HG03103 (cell line): ENCODE results near the gene LIX1L.

ENCODE experiments used
- ATAC-seq: cut with Tn5 transposase; IDR thresholded peaks from one replicate; pipeline ENCODE4 v1.9.1; 2021; ENCODE audit warnings: low read depth; ENCODE audit not compliant: unreplicated experiment

Gene LIX1L

DNA sequence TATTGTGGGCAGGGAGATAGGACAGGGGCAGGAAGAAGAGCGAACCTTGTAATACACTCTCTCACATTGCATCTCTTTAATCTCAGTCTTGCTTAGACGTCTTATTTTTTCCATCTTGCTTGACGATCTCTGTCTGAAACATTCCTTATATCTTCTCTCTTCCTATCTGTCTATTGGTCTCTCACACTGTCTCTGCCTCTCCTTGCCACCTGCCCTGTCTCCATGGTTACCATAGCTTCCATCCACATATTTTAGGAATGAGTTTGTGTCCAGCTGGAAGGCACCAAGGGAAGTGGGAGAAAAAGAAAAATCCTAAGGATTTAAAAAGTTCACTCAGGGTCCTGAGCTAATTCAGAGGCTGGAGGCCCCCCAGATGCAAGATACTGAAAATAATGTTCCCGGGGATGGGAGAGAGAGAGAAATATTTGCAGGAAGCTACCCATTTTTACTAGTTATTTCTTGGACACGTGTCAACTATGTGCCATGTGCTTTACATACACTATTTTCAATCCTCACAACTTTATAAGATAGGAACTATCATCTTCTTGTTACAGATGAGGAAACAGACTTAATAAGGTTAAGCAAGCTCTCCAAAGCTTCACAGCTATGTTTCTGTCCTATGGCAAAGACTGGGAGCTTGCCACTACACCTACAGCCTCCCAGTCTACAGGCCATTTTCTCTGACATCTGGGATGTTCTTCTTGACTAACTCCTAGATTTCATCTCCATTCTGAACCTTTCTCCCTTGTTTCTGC is 5.6 kb upstream of the LIX1L start:
- ATAC-seq: no peak

DNA sequence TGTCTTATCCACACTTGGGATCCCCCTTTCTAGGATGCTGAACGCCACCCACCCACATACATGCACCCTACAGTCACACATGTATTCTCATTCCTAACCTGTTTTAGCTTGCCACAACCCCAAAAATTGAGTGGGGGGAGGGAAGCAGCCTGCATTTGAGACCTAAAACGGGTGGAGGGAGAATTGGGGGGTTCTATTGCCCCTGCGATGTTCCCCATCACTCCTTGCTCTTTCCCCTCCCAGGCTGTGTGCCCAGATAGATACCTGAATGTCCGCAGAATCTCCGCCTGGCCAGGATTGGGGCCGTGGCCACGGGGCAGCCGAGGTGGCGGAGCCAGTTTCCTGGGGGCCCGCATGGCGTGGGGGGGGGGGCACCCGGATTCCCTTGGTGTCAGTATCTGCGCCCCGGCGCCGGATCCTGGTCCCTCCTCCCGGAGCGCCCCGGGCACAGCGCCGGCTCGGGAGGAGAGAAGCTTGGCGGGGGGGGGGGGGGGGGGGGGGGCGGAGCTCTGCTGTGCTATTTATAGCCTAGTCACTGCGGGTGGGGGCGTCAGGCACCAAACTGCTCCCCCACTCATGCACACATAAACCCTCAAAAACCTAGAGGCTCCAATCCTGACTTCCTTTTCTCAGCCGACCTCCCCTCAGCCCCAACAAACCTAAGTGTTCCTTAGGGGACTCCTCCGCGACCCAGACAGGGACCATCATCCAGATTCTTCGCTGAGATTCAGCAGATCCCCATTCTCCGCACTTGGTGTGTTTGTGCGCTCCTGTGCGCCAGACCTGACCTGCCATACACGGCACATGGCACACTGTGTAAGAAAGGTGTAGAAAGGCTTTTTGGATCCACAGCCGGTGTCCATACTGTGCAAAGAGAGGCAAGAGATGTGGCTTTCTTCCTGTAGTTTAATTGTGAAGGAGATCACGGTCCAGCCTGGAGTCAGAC is 4.6 kb upstream of the LIX1L start:
- ATAC-seq: no peak

DNA sequence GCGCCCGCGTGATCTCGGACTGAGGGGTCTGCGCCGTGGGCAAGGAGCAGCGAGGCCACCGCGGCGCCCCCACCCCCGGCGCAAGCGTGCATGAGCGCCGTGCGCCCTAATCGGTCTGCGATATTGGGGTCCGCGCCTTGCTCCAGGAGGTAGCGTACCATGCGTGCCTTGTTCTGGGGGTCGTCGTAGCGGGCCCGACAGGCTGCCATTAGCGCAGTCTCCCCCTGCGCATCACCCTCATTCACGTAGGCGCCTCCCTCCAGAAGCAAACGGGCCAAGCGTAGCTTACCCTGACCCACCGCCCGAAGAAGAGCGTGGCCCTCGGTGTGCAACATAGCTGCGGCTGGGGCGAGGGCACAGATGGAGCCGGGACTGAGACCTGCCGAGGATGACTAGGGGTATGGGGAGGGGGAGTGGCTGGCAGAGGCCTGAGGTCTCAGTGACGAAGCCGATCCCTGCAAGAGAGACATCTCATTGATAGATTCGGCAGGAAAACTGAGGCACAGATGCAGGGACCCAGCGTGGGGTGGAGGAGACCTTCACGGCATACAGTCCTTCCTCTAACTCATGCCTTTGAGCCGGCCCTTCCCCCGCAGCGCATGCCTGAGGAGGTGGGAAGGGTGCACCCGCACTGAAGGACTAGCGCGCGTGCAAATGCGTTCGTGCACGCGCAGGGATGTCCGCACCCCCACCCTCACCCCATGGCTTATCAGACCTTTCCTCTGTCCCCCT is 3.8 kb upstream of the LIX1L start:
- no peak for ATAC-seq

DNA sequence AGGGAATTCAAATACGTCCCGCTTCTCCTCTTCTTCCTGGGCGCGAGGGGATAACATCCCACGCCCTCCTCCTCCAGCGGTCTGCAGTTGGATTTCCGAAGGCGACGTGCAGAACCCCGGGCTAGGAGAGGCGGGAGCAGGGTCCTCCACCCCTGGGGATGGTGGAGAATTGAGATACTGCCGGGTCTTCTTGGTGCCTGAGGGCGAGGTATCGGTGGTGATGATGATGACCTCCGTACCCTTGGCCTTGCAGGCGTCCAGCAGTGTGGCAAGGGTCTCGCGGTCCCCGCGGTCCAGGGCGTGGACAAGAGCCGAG is 3.2 kb upstream of the LIX1L start:
- ATAC-seq: no peak

DNA sequence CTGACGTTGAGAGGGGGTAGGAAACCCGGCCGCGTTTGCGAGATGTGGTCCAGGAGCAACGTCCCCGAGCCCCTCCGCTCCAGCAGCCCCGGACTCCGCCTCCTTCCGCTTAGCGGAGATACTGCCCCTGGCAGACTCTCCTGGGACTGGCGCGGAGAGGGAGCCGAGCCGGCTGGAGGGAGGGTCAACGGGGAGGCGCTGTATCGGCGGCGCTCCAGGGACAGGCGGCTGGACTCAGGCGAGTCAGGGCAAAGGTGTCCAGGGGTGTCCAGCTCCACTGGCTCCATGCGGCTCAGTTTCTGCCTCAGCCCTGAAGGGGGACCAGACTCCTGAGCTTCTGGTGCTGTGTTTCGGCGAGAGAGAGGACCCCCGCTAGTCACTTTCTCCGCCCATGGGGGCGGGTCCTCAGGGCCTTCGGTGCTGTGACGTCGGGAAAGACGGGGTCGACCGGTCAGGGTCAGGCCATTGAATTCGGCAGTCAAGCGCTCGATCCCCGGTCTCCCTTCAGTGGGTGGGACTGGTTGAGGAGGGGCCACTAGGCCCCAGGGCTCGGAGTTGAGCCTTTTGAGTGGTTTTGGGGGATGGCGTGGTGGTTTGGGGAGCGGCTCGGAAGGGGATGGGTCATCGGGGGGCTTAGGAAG is 2.8 kb upstream of the LIX1L start:
- no peak for ATAC-seq

DNA sequence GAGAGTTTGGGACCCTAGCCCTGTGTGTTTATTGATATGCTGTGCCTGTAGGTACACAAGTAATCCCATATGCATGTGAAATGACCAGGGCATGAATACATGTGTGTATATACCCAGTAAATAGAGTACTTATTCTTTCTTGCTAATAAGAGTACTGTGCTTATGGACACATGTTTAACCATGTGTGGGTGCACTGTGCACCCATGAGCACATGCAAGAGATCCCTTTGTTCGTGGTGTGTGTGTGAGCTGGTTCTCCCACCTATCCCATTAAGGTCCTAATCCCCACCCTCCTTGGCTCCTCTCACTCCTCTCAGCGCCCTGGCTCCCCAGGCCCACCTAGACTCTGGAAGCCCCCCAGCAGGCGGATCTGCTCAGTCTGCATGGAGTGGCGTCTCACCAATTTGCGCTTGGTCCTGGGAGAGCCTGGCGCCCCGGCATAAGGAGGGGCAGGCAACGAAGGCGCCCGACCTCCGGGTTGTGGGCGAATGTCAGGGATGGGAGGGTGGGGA is 2.2 kb upstream of the LIX1L start:
- ATAC-seq: no peak

DNA sequence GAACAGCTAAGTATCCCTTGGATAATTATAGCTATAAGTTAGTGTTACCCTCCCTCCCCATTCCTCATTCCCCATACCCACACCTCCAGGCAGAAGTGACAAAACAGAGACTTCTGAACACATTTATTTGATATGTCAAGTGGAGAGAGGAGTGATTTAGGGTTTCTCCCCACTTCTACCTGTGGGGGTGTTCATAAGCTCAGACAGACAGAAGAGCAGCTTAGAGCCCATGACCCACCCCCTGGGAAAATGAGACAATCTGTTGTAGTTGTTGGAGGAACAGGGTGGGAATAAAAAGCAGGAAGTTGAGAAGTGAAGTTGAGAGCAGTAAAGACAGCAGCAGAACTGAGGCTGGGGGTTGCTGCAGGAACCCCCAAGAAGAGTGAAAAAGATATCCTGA is 1.5 kb upstream of the LIX1L start:
- ATAC-seq: no peak

DNA sequence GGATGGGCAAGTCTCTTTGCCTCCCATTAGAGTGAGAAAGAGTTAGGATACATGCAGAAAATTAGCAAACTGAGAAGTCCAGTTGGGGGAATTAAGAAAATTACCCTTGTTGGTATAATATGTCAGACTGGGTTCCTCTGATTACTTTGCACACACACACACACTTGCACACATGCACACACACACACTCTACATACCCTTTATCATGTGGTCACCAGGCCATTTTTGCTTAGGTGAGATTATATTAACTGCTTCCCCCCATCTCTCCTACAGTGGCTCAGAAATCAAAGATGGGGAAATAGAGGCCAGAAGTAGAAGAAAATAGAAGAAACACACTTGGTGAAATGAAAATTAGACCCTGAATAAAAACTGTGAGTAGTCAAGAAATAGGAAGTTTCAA is 917 bp upstream of the LIX1L start:
- ATAC-seq: no peak

DNA sequence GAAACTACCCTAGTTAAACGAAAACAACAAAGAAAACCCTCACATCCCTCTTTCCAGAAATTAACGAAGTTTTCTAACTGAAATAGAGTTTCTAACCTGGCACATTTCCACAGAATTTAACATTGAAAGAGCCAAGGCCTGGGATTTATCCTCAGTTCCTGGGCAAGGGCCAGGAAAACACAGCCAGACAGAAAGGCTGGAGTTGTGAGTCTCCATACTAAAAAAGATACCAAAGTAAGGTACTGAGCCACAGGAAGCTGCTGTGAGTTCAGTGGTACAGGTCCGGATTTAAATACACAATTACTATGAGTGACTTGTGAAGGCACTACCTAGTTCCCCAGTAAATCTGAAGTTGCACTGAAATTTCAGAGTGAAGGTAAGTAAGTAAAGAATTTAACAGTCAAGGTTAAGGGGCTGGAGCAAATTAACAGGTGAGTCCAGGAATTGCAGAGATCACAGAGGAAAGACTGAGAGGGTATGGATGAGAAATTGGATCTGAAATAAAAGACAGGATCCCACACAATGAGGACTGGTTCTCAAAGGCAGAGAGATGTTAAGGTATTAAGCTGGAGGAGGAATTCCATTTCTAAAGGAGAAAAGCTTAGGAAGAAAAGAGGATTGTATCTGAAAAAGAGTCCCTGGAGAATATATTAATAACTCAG is 905 bp downstream of the LIX1L start:
- no peak for ATAC-seq

DNA sequence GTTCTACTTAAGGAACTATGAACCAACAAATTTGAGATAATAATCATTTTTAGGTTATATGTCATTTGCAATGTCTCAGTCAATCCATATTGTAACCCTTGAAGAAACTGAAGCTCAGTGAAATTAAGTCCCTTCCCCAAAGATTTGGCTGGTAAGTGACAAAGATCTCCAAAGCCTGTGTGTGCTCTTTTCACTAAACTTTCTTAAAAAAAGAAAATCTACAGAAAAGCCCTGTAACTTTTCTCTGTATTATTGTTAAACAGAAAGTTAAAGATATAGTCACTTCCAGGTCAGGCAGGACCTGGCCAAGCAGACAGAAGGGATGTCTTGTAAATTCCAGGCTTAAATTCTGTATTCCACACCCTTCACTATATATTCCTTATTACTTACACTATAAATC is 1.5 kb downstream of the LIX1L start:
- ATAC-seq: no peak

DNA sequence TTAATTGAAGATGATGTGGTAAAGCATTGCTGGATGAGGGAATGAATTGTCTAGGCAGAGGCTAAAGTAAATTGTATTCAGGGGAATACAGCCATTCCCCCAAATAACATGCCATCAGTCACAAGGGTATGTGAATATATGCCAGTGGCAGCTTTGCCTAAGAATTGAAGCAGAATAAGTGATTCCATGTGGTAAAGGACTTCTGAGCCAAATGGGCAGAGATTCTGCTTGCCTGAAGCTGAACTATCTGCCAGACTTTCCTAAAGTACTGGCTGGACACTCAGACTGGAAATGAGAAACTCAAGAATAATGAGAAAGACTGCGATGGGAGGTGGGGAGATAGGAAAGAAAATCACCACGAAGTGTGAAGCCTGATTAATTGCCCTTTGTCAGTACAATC is 2.4 kb downstream of the LIX1L start:
- no peak for ATAC-seq

DNA sequence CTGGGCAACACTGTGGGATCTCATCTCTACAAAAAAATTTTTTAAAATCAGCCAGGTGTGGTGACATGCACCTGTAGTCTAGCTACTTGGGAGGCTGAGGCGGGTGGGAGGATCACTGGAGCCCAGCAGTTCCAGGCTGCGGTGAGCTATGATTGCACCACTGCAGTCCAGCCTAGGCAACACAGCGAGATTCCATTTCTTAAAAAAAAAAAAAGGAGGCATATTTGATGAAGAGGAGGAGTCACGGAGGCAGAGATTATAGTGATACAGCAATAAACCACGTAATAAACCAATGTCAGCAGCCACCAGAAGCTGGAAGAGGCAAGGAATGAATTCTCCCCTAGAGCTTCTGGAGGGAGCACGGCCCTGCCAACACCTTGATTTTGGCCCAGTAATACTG is 4.0 kb downstream of the LIX1L start:
- no peak for ATAC-seq

DNA sequence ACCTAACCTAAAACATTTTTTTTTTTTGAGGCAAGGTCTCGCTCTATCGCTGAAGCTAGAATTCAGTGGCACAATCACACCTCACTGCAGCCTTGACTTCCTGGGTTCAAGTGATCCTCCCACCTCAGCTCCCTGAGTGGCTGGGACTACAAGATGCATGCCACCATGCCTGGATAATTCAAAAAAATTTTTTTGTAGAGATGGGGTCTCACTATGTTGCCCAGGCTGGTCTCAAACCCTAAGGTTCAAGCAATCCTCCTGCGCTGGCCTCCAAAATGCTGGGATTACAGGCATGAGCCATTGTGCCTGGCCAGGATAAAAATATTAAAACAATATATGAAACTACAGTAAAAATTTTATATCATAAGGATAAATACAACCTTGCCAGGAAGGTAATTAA is 4.9 kb downstream of the LIX1L start:
- no peak for ATAC-seq

DNA sequence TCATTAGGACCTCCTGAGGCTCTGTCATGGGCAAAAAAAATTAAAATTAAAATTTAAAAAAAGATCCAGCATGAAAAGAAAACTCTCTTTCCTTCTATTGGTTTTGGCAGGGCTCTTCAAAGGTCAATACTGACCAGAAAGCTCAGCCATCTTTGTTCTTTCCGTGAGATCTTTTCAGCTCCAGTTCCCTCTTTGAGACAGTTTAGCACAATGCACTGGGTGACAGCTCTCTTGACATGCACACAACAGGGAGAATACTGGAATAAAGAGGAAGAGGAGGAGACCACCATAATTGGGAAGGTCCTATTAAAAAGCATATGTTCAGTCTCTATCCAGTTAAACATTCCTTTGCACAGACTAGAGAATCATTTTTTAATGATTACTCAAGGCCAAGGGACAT is 6.3 kb downstream of the LIX1L start:
- ATAC-seq: no peak

DNA sequence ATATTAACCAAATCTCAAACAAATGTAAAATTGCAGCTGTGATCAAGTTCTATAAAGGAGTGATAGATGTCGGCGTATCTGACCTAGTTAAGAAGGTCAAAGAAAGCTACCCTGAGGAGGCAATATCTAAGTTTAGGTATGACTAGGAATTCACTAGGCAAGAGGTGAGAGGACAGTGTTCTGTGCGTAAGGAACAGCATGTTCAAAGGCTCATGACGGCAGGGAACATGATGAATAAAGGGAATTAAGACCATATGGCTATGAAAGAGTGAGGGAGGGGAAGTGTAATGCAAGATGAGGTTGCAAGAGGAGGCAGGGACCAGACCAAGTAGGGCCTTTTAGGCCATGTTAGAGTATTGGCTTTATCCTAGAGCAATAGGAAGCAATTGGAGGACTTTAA is 8.6 kb downstream of the LIX1L start:
- no peak for ATAC-seq

DNA sequence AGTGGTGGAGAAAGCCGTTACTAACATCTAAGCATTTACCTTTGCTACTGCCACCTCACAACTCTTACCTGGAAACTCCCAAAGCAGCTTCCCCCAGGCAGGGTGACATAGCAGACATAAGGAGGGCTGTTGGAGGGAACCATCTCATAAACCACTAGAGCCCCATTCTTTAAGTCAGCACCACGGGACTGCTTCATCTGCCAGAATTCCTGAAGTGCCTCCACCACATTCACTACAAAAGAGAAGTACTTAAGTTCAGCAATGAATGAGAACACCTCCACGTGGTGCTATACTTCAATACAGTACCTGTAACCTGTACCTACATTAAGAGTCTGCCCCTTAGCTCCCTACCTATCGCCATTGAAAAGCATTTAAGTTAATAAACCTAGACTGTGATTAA is 10.3 kb downstream of the LIX1L start:
- ATAC-seq: no peak

DNA sequence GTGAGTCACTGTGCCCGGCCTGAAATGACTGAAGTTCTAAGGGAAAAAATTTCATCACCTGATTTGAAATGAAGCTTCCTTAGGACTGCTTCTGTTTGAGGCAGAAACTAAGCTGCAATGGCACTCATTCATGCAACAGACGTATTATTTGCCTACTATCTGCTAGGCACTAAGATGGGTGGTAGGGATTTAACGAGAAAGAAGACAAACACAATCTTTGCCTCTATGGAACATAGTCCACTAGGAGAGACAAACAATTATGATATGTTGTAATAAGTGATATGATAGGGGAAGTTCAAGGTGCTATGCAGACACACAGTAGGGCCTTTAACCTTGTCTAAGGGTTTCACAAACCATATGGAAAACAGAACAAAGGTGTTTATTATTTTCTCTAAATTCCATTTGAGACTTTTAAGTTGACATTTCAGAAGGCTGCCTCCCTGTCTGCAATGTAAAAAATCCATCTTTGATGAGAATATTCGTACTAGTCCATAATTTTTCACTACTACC is 11.3 kb downstream of the LIX1L start:
- no peak for ATAC-seq

DNA sequence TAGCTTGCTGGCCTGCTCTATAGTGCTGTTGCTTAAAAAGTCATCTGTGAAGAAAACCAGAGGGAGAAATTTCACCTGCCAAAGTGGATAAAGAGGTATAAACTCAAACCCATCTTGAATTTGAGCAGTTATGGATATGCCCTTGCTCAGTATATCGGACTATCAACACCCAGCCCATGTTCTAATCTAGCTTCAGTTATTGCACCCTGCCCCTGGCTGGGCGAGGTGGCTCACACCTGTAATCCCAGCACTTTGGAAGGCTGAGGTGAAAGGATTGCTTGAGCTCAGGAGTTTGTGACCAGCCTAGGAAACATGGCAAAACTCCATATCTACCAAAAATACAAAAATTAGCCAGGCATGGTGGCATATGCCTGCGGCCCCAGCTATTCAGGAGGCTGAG is 13.3 kb downstream of the LIX1L start:
- no peak for ATAC-seq

DNA sequence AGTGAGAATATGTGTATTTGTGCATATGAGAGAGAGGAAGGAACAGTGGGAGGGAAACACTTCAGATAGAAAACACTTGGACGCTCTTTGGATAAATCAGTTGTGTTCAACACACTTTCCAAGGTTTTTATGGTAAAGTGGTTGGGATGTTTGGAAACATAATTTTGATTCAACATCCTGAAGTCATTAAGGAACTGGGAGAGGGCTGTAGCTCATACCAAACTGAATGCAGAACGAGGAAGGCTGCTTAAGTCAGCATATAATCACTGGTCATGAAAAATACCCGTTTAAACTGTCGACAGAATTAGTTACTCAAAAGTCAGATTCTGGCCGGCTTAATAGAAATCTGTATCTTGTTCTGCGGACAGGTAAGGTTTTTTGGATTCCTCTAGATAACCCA is 14.9 kb downstream of the LIX1L start:
- no peak for ATAC-seq

DNA sequence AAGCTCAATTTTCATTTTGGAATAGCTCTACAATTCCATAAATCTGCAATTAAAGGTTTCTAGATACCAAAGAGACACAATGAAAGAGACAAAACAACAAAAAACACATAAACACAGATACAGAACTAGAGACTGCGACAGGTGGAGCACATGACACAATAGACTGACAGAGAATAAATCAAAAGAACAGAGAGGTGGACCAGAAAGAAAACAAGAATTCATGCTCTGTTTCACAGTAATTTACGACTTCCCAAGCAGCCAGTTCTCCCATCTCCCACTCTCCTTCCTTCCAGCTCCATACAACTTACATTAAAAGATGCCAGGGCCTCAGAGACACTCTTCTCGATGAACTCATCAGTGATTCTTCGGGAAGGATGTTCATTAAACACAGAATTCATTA is 15.4 kb downstream of the LIX1L start:
- no peak for ATAC-seq
